GM12878 (cell line): ENCODE results near the gene BATF3. TPM values are rescaled to one million over a fixed set of nuclear protein-coding genes. Genes with fewer than 3 reads are reported as not detected.

ENCODE experiments used
- ATAC-seq: fragments of 200-7000 bp; cut with Tn5 transposase; 3 replicates; pipeline ENCODE4 v1.9.1; 2020; ENCODE audit warnings: mild to moderate bottlenecking, moderate library complexity
- BruUV-seq: library from RNA; stranded (reverse); fragments of 400-500 nt; replicated peaks from 2 replicates; lab custom pipeline; 2021; lab: Mats Ljungman, UMichigan
- CTCF ChIA-PET: fragments of 300-600 bp; sonication (Branson Sonifier 250); formaldehyde crosslinking; extraction: SDS; loops from one replicate; lab custom pipeline; 2021; ENCODE audit warnings: inconsistent platforms; lab: Yijun Ruan, JAX
- POLR2A ChIA-PET: fragments of 350-600 bp; formaldehyde crosslinking; extraction: SDS; loops from one replicate; lab custom pipeline; 2021; ENCODE audit warnings: inconsistent platforms; lab: Charles Lee
- RAD21 ChIA-PET: fragments of 300-600 bp; sonication (Branson Sonifier 250); formaldehyde crosslinking; loops from one replicate; lab custom pipeline; 2023; ENCODE audit warnings: antibody characterized with exemption; ENCODE audit not compliant: unreplicated experiment; lab: Charles Lee
- SMC1A ChIA-PET: fragments of 300-600 bp; sonication (Branson Sonifier 250); formaldehyde crosslinking; loops from one replicate; lab custom pipeline; 2023; ENCODE audit not compliant: unreplicated experiment, uncharacterized antibody; lab: Charles Lee
- DNase-seq: peaks from one replicate; pipeline ENCODE4 v3.0.0-alpha.2; 2011; ENCODE audit warnings: low read depth, low spot score
- FAIRE-seq: peaks from 3 replicates; lab custom pipeline; 2011; peaks lifted over from hg19 to GRCh38; lab: Jason Lieb, UNC
- H2AFZ ChIP-seq: 2 replicates; pipeline ENCODE4 v1.6.0; 2011; ENCODE audit warnings: low read depth, low read length, control low read depth; ENCODE audit not compliant: control insufficient read depth
- H3K27ac ChIP-seq: 2 replicates; pipeline ENCODE4 v1.5.1; 2011; ENCODE audit warnings: control low read depth; ENCODE audit not compliant: control insufficient read depth, insufficient read depth
- H3K27me3 ChIP-seq, 2 experiments: replicated peaks in 1 of 2; 2 replicates each; pipeline versions ENCODE4 v1.6.0 to v1.6.1; 2011; ENCODE audit warnings: low read length in 1 of 2; ENCODE audit not compliant: control insufficient read depth in 2 of 2, insufficient read depth in 2 of 2
- H3K36me3 ChIP-seq, 2 experiments: 2 replicates each; pipeline ENCODE4 v1.5.1; 2011; ENCODE audit warnings: low read length in 1 of 2; ENCODE audit not compliant: control insufficient read depth in 2 of 2, insufficient read depth in 2 of 2
- H3K4me1 ChIP-seq: 2 replicates; pipeline ENCODE4 v1.6.1; 2011; ENCODE audit warnings: mild to moderate bottlenecking, low read length, moderate library complexity, mixed read lengths; ENCODE audit not compliant: control insufficient read depth, insufficient read depth
- H3K4me2 ChIP-seq: 2 replicates; pipeline ENCODE4 v1.6.0; 2011; ENCODE audit warnings: control low read depth; ENCODE audit not compliant: control insufficient read depth, insufficient read depth
- H3K4me3 ChIP-seq: fragments of 200-600 bp; sonication (generic); 2 replicates; pipeline ENCODE4 v1.5.1; 2016
- H3K79me2 ChIP-seq: 2 replicates; pipeline ENCODE4 v1.6.0; 2011; ENCODE audit warnings: low read length; ENCODE audit not compliant: control insufficient read depth, insufficient read depth
- H3K9ac ChIP-seq: 2 replicates; pipeline ENCODE4 v1.8.0; 2011; ENCODE audit warnings: low read length, control low read depth, mixed read lengths; ENCODE audit not compliant: control insufficient read depth, insufficient read depth
- H3K9me3 ChIP-seq: replicated peaks from 3 replicates; pipeline ENCODE4 v1.5.1; 2011; ENCODE audit warnings: mild to moderate bottlenecking, low read length; ENCODE audit not compliant: control insufficient read depth, insufficient read depth
- H4K20me1 ChIP-seq: 2 replicates; pipeline ENCODE4 v1.6.0; 2011; ENCODE audit not compliant: control insufficient read depth, insufficient read depth
- ATF7 ChIP-seq: fragments of 450-650 bp; IDR thresholded peaks from 2 replicates; pipeline ENCODE4 v1.6.1; 2016; ENCODE audit warnings: low read depth, mild to moderate bottlenecking
- EGR1 ChIP-seq, 2 experiments: IDR thresholded peaks; 1 replicate in 1 of 2; 2 replicates in 1 of 2; pipeline ENCODE4 v1.6.1; 2011 to 2012; ENCODE audit warnings: low read depth in 2 of 2, low read length in 2 of 2, borderline replicate concordance in 1 of 2, mild to moderate bottlenecking in 1 of 2, moderate library complexity in 1 of 2
- IKZF2 ChIP-seq, 2 experiments: fragments of 450-650 bp; IDR thresholded peaks; 2 replicates each; pipeline ENCODE4 v1.6.1; 2017; ENCODE audit warnings: mild to moderate bottlenecking in 2 of 2, moderate library complexity in 2 of 2
- PAX5 ChIP-seq: IDR thresholded peaks from 2 replicates; pipeline ENCODE4 v1.6.1; 2011; ENCODE audit warnings: low read depth, low read length, borderline replicate concordance
- PKNOX1 ChIP-seq: fragments of 450-650 bp; IDR thresholded peaks from 2 replicates; pipeline ENCODE4 v1.6.1; 2016; ENCODE audit warnings: mild to moderate bottlenecking
- POU2F2 ChIP-seq: IDR thresholded peaks from 3 replicates; pipeline ENCODE4 v1.6.1; 2011; ENCODE audit warnings: low read depth, mild to moderate bottlenecking, low read length, borderline replicate concordance
- ZZZ3 ChIP-seq: IDR thresholded peaks from 2 replicates; pipeline ENCODE4 v1.6.1; 2011; ENCODE audit warnings: low read depth; ENCODE audit not compliant: control insufficient read depth, insufficient read length
- WGBS: methylation state at CpG from one replicate; pipeline ENCODE4 v1.1.6; 2016; ENCODE audit warnings: low lambda C conversion rate; ENCODE audit not compliant: insufficient replicate concordance, insufficient coverage; ENCODE audit errors: missing lambda C conversion rate; 5-methylcytosine and 5-hydroxymethylcytosine counted together
- in situ Hi-C: fragments of 300-500 bp; cut with MboI; formaldehyde crosslinking; loops from 9 replicates; pipeline ENCODE4 v1.14.3; 2018; ENCODE audit warnings: mixed read lengths
- intact Hi-C: fragments of 100-400 bp; cut with micrococcal nuclease; formaldehyde crosslinking; loops from one replicate; pipeline ENCODE4 v1.14.2; 2022; ENCODE audit not compliant: unreplicated experiment
- polyA plus RNA-seq, 11 experiments: library from polyadenylated mRNA; depleted of rRNA in 4 of 11; unstranded in 6 of 11; stranded (reverse) in 5 of 11; fragments of >200 nt; fragmentation: Nextera tagmentation in 4 of 11; fragmentation: Illumina TruSeq in 1 of 11; extraction: Ambion mirVana in 4 of 11; extraction: Trizol in 1 of 11; gene quantifications; 1 replicate in 1 of 11; 2 replicates in 10 of 11; pipeline versions ENCODE4 v1.2.1 to v1.2.3, GENCODE V29; 2011 to 2016; ENCODE audit warnings: inconsistent platforms in 2 of 11, missing spikeins in 2 of 11, low read depth in 1 of 11
- total RNA-seq, 4 experiments: library from RNA; depleted of rRNA in 3 of 4; stranded (reverse); fragments of >200 nt in 3 of 4; fragmentation: Illumina TruSeq in 1 of 4; extraction: Trizol in 1 of 4; gene quantifications; 2 replicates each; pipeline versions ENCODE4 v1.2.1 to v1.2.3, GENCODE V29; 2013 to 2021

Gene BATF3
- total and polyA plus RNA-seq, 10 of the 15 experiments (the other 5 are each of a cell fraction or from before 2014, with no cell fraction given): 11.1 to 56.8 (median 30.8) TPM

- CTCF ChIA-PET: interaction anchor here (0.6 to 4.0 kb wide), 20 partner anchors 13 to 326 kb away, joined by 3 to 18 read pairs (median 4); no protein-coding TSS in a partner anchor
These were observed 28.2 kb downstream of the BATF3 start for GRCh38 chr1:212671342-212672031.

More at GRCh38 chr1:212671342-212672031, 28.2 kb downstream of the BATF3 start:
- ChIA-PET SMC1A (interaction anchor here (0.7 to 2.8 kb wide), 17 partner anchors 14 to 215 kb away, joined by 3 to 19 read pairs (median 4); no protein-coding TSS in a partner anchor), POLR2A (interaction anchor here (1.2 kb wide), 1 partner anchor 26 kb away, joined by 3 read pairs; no protein-coding TSS in a partner anchor), RAD21 (interaction anchor here (1.0 to 1.8 kb wide), 5 partner anchors 12 to 116 kb away, joined by 3 to 7 read pairs (median 4); no protein-coding TSS in a partner anchor)
- BruUV-seq: no TSS peak
- peak; percentile 56; the same call in 1 of the 3 replicates for TF ChIP-seq POU2F2
- peak; percentile 23; the same call in 1 of the 2 replicates for TF ChIP-seq ATF7
- no peak for TF ChIP-seq PAX5
- TF ChIP-seq IKZF2 (IDR thresholded peaks at IDR 0.05): 0 out of 4 replicates have a peak, but pooled peaks of 1 of the 2 experiments have one; percentile 16
- TF ChIP-seq ZZZ3: no peak
- TF ChIP-seq EGR1 (IDR thresholded peaks at IDR 0.05; ENCODE audit: borderline replicate concordance in 1 of 2, low read depth in 2 of 2, low read length in 2 of 2): peak in 1 of 2 experiments; percentile 29; a peak in 1 of 3 replicates
- TF ChIP-seq PKNOX1: 0 out of 2 replicates have a peak, but pooled peaks have one; percentile 12
- H3K4me1 ChIP-seq: peaks cover 34% of the 10 kb centered on the region
- no peaks in the 10 kb centered on the region for H3K36me3 ChIP-seq
- no peaks in the 10 kb centered on the region for H4K20me1 ChIP-seq
- no peak overlapping the region for H3K9ac ChIP-seq
- H3K4me2 ChIP-seq: peak overlapping the region; percentile 32
- no peak overlapping the region for H3K27ac ChIP-seq
- WGBS: 14% methylated on average over 12 of the region's 12 CpGs
- in situ Hi-C loops: no loop called here
- H3K4me3 ChIP-seq: no peak overlapping the region
- no peaks in the 10 kb centered on the region for H3K27me3 ChIP-seq
- FAIRE-seq: peak; percentile 13
- no peaks in the 10 kb centered on the region for H3K79me2 ChIP-seq
- H2AFZ ChIP-seq: peak overlapping the region; percentile 72
- intact Hi-C loops: no loop called here
- no peak for DNase-seq
- peak; percentile 65 for ATAC-seq
- no peaks in the 10 kb centered on the region for H3K9me3 ChIP-seq
